ENCODE measurements around the gene RC3H1. TPM values are rescaled to one million over a fixed set of nuclear protein-coding genes. Genes with fewer than 3 reads are reported as not detected.

Gene RC3H1
- total and polyA plus RNA-seq, 2 of the 13 experiments (the other 11 are each of a cell fraction or from before 2014, with no cell fraction given), result 11.2 to 19.6 TPM

GRCh38 chr1:174022080-174022975, at the start of gene RC3H1 (continued):
- TF ChIP-seq KIAA2018 (CRISPR knock-in tag; IDR thresholded peaks at IDR 0.05; ENCODE audit: borderline replicate concordance) (no peak), RERE (CRISPR knock-in tag; IDR thresholded peaks at IDR 0.05; ENCODE audit: low read depth) (0 out of 2 replicates have a peak, but pooled peaks have one; percentile 41), EHMT2 (IDR thresholded peaks at IDR 0.05; ENCODE audit: borderline replicate concordance, low read depth, low read length) (no peak), ZNF850 (CRISPR knock-in tag; conservative IDR thresholded peaks at IDR 0.05) (no peak), ZNF710 (CRISPR knock-in tag; IDR thresholded peaks at IDR 0.05; ENCODE audit: borderline replicate concordance) (0 out of 2 replicates have a peak, but pooled peaks have one; percentile 33), ZNF251 (CRISPR knock-in tag; IDR thresholded peaks at IDR 0.05) (no peak), ZFP91 (CRISPR knock-in tag; IDR thresholded peaks at IDR 0.05; ENCODE audit: borderline replicate concordance) (peak; percentile 74), HDAC1 (CRISPR knock-in tag; IDR thresholded peaks at IDR 0.05) (peak; percentile 74; the same call in 1 of the 2 replicates), ZNF768 (CRISPR knock-in tag; IDR thresholded peaks at IDR 0.05) (peak; percentile 74; the same call in 1 of the 2 replicates)

Measured in HepG2 (cell line).